ENCODE results near the gene SOHLH2. TPM values are rescaled to one million over a fixed set of nuclear protein-coding genes. Genes with fewer than 3 reads are reported as not detected.
A peak's percentile ranks its signal among the peaks of the same experiment; 100 is the strongest.

SOHLH2 gene
- total RNA-seq, 1 donor, result 0.43 TPM

- no peak for TF ChIP-seq CTCF (IDR thresholded peaks at IDR 0.05; ENCODE audit: insufficient read depth, low read depth, low read length)
- peak overlapping the region; percentile 26 for H3K4me3 ChIP-seq (ENCODE audit: low read depth, low read length)
- DNase-seq (ENCODE audit: low read depth), result no peak
Observed at GRCh38 chr13:36130193-36130551, 84.2 kb downstream of the SOHLH2 start.

- TF ChIP-seq CTCF (IDR thresholded peaks at IDR 0.05; ENCODE audit: insufficient read depth, low read depth, low read length), result no peak
- no peak overlapping the region for H3K4me3 ChIP-seq (ENCODE audit: low read depth, low read length)
- DNase-seq (ENCODE audit: low read depth), result no peak
Observed at GRCh38 chr13:36129539-36129938, 84.8 kb downstream of the SOHLH2 start.

GRCh38 chr13:36126491-36126890 lies 87.9 kb downstream of the SOHLH2 start:
- no peak overlapping the region for H3K4me3 ChIP-seq (ENCODE audit: low read depth, low read length)
- DNase-seq (ENCODE audit: low read depth), result no peak
- no peak for TF ChIP-seq CTCF (IDR thresholded peaks at IDR 0.05; ENCODE audit: insufficient read depth, low read depth, low read length)

- DNase-seq (ENCODE audit: low read depth), result no peak
- TF ChIP-seq CTCF (IDR thresholded peaks at IDR 0.05; ENCODE audit: insufficient read depth, low read depth, low read length), result no peak
- no peak overlapping the region for H3K4me3 ChIP-seq (ENCODE audit: low read depth, low read length)
Observed at GRCh38 chr13:36125841-36126240, 88.5 kb downstream of the SOHLH2 start.

- no peak overlapping the region for H3K4me3 ChIP-seq (ENCODE audit: low read depth, low read length)
- no peak for TF ChIP-seq CTCF (IDR thresholded peaks at IDR 0.05; ENCODE audit: insufficient read depth, low read depth, low read length)
- no peak for DNase-seq (ENCODE audit: low read depth)
Observed at GRCh38 chr13:36124236-36124822, 90.0 kb downstream of the SOHLH2 start.

Other genes with a start within 250 kb of the SOHLH2 start
- gene DCLK1, start 83.2 kb downstream of the SOHLH2 start, total RNA-seq, result 0.86 and 2.3 TPM in 2 replicates
- 0.97 and 4.3 TPM in 2 replicates for gene CCDC169, start 83.3 kb upstream of the SOHLH2 start, total RNA-seq
- gene SPART, start 131.8 kb upstream of the SOHLH2 start, total RNA-seq, result 60.6 and 106 TPM in 2 replicates
- gene CCNA1, start 217.9 kb upstream of the SOHLH2 start, total RNA-seq, result under 0.01 and 0.43 TPM in 2 replicates